HG02759 (cell line): ENCODE data around the gene SLC41A1.

Experiments used
- ATAC-seq: cut with Tn5 transposase; IDR thresholded peaks from one replicate; pipeline ENCODE4 v1.9.1; 2021; ENCODE audit warnings: mild to moderate bottlenecking, moderate library complexity; ENCODE audit not compliant: unreplicated experiment

SLC41A1 gene

GRCh38 chr1:205763980-205764379 lies 49.0 kb downstream of the SLC41A1 start:
- ATAC-seq, result no peak

- no peak for ATAC-seq
Observed at GRCh38 chr1:205760606-205761005, 52.4 kb downstream of the SLC41A1 start.

GRCh38 chr1:205756552-205756951 lies 56.4 kb downstream of the SLC41A1 start:
- ATAC-seq, result no peak

GRCh38 chr1:205754857-205755256 lies 58.1 kb downstream of the SLC41A1 start:
- ATAC-seq, result no peak

- ATAC-seq, result no peak
Observed at GRCh38 chr1:205751036-205751651, 61.9 kb downstream of the SLC41A1 start.

- ATAC-seq, result peak; percentile 76
Observed at GRCh38 chr1:205750138-205751035, 62.6 kb downstream of the SLC41A1 start, which contains the start of gene NUCKS1. TSS of gene NUCKS1 (minus strand) at chr1:205750182. CDS start at chr1:205749973, 209 bp downstream.

- peak; percentile 78 for ATAC-seq
Observed at GRCh38 chr1:205749234-205750137, 63.5 kb downstream of the SLC41A1 start.

GRCh38 chr1:205748403-205749233 lies 64.4 kb downstream of the SLC41A1 start:
- ATAC-seq, result peak; percentile 10

GRCh38 chr1:205746757-205747412 lies 66.1 kb downstream of the SLC41A1 start:
- no peak for ATAC-seq

- ATAC-seq, result no peak
Observed at GRCh38 chr1:205744403-205744802, 68.6 kb downstream of the SLC41A1 start.

GRCh38 chr1:205743977-205744376 lies 69.0 kb downstream of the SLC41A1 start:
- ATAC-seq, result no peak

- no peak for ATAC-seq
Observed at GRCh38 chr1:205741681-205742080, 71.3 kb downstream of the SLC41A1 start.

- no peak for ATAC-seq
Observed at GRCh38 chr1:205739348-205740160, 73.4 kb downstream of the SLC41A1 start.
